GM21381 (cell line): ENCODE results near the gene ZBTB9.
"Not testable (repeated sequence)": the region's sequence is repeated elsewhere in the genome, so short reads cannot be mapped to it uniquely, and the experiment has no call there.

Experiments used
- ATAC-seq: cut with Tn5 transposase; IDR thresholded peaks from one replicate; pipeline ENCODE4 v1.9.1; 2021; ENCODE audit warnings: mild to moderate bottlenecking, moderate library complexity; ENCODE audit not compliant: unreplicated experiment

Gene ZBTB9

GRCh38 chr6:33458676-33459075, 4.3 kb downstream of the ZBTB9 start:
- ATAC-seq = no peak

- no peak for ATAC-seq
Measured at GRCh38 chr6:33459226-33459625, 4.8 kb downstream of the ZBTB9 start.

GRCh38 chr6:33466075-33466735, 11.8 kb downstream of the ZBTB9 start:
- no peak for ATAC-seq

GRCh38 chr6:33467091-33467490, 12.7 kb downstream of the ZBTB9 start:
- no peak for ATAC-seq

- no peak for ATAC-seq
Measured at GRCh38 chr6:33469661-33470060, 15.3 kb downstream of the ZBTB9 start.

- no peak for ATAC-seq
Measured at GRCh38 chr6:33477864-33478263, 23.5 kb downstream of the ZBTB9 start.

- no peak for ATAC-seq
Measured at GRCh38 chr6:33481192-33481591, 26.8 kb downstream of the ZBTB9 start.

- ATAC-seq = not testable (repeated sequence)
Measured at GRCh38 chr6:33482620-33483019, 28.2 kb downstream of the ZBTB9 start.

- ATAC-seq = no peak
Measured at GRCh38 chr6:33483678-33484077, 29.3 kb downstream of the ZBTB9 start.

GRCh38 chr6:33484673-33485262, 30.4 kb downstream of the ZBTB9 start:
- ATAC-seq = not testable (repeated sequence)

GRCh38 chr6:33485680-33486079, 31.3 kb downstream of the ZBTB9 start:
- ATAC-seq = not testable (repeated sequence)

- no peak for ATAC-seq
Measured at GRCh38 chr6:33488339-33488738, 34.0 kb downstream of the ZBTB9 start.

- ATAC-seq = no peak
Measured at GRCh38 chr6:33490198-33490597, 35.8 kb downstream of the ZBTB9 start.

- ATAC-seq = no peak
Measured at GRCh38 chr6:33490621-33491020, 36.2 kb downstream of the ZBTB9 start.

GRCh38 chr6:33492093-33492492, 37.7 kb downstream of the ZBTB9 start:
- ATAC-seq = no peak

- ATAC-seq = no peak
Measured at GRCh38 chr6:33497157-33497556, 42.8 kb downstream of the ZBTB9 start.

GRCh38 chr6:33502486-33502885, 48.1 kb downstream of the ZBTB9 start:
- no peak for ATAC-seq

GRCh38 chr6:33504486-33504885, 50.1 kb downstream of the ZBTB9 start:
- no peak for ATAC-seq

- no peak for ATAC-seq
Measured at GRCh38 chr6:33505548-33506370, 51.4 kb downstream of the ZBTB9 start.
